Epithelial cell of prostate (primary cell): ENCODE results near the gene GPR152.
"Not testable (repeated sequence)": the region's sequence is repeated elsewhere in the genome, so short reads cannot be mapped to it uniquely, and the experiment has no call there.

ENCODE experiments used
- DNase-seq: peaks from one replicate; pipeline ENCODE4 v3.0.0-alpha.2; 2011; ENCODE audit warnings: low read depth, low spot score
- H3K27ac ChIP-seq: fragments of 450-650 bp; 2 replicates; pipeline ENCODE4 v1.5.1; 2017; ENCODE audit warnings: mild to moderate bottlenecking

GPR152 gene

DNA sequence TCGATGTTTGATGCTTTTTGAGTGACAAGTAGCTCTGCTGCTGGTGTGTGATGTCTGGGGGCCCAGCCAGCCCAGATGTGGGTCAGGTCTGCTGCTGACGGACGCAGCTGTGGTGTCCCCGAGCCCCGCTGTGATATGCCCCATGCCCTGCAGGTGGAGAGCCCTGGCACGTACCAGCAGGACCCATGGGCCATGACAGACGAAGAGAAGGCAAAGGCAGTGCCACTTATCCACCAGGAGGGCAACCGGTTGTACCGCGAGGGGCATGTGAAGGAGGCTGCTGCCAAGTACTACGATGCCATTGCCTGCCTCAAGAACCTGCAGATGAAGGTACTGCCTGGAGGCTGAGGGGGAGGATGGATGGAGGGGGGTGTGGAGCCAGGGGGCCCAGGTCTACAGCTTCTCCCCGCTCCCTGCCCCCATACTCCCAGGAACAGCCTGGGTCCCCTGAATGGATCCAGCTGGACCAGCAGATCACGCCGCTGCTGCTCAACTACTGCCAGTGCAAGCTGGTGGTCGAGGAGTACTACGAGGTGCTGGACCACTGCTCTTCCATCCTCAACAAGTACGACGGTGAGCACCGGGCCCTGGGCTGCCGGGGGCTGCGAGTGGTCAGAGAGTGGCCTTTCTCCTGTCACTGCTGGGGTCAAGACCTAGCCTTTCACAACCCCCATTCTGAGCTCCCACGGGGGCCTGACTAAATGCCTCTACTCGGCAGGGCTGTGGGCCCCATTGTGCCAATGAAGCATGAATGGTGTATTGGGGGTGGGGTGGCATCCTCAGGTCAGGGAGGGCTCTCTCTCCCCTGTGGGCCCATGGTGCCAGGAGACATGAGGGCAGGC is 37.6 kb upstream of the GPR152 start:
- DNase-seq, result no peak

DNA sequence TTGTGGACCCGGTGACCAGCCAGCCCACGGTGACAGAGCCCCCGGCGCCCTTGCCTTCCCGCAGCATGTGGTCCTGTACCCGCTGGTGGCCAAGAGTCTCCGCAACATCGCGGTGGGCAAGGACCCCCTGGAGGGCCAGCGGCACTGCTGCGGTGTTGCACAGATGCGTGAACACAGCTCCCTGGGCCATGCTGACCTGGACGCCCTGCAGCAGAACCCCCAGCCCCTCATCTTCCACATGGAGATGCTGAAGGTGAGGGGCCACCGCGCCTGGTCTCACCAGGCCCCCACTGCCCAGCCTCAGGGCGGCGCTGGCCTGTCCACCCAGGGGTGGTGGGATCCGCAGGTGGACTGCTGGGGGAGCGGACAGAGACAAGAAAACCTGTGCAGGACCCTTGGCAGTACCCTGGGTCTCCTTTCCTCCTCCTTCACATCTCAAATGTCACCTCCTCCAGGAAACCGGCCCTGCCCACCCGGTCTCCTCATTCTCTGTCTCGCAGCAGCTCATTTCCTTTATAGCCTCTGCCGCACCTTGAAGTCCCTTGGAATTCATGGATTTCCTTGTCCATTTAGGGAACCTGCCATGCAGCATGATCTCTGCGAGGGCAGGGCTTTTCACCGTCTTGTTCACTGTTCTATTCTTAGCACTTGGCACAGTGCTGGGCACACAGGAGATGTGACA is 36.8 kb upstream of the GPR152 start:
- DNase-seq, result no peak
- no peak overlapping the region for H3K27ac ChIP-seq

More for the DNA sequence above, 37.6 kb upstream of the GPR152 start:
- no peak overlapping the region for H3K27ac ChIP-seq

GRCh38 chr11:67486481-67487195 is 34.1 kb upstream of the GPR152 start:
- no peak for DNase-seq
- no peak overlapping the region for H3K27ac ChIP-seq

- not testable (repeated sequence) for H3K27ac ChIP-seq, DNase-seq
Observed at GRCh38 chr11:67485873-67486361, 33.4 kb upstream of the GPR152 start.

GRCh38 chr11:67484847-67485311 is 32.4 kb upstream of the GPR152 start:
- no peak for DNase-seq
- no peak overlapping the region for H3K27ac ChIP-seq

DNA sequence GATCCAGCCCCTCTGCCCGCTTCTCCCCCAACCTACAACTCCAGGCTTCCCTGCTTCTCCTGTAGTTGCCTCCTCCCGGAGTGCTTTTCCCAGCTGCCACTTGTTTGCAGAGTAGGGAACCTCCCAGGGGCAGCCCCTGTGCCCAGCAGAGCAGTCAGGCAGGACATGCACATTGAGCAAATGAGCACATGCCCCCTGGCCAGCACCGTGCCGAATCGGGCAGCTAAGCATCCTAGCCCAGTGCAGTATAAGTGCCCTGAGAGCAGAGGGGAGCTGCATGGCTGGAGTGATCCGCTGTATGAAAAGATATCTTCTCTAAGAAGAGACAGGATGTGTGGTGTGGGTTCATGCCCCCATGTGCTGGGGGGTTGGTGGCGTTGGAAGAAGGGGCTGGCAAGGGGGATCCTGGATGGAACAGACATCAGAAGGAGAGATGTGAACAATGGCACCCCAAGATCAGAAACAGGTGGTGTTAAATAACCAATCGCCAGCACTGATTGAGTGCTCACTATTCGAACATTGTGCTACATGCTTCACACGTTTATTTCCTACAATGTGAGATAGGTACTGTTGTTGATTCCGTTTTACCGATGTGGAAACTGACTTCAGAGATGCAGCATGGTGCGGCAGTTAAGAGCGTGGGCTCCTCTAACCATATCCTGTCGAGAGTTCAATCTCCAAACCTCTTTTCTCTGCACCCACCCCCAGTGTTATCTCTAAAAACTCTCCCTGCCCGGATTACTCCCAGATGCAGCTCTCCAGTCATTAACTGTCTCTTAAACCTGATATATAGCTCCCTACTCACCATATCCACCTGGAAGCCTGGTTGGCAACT is 31.5 kb upstream of the GPR152 start:
- no peak for DNase-seq
- no peak overlapping the region for H3K27ac ChIP-seq

- H3K27ac ChIP-seq, result peak within 1 kb of the TSS; percentile 56
- DNase-seq, result peak; percentile 86
Observed at GRCh38 chr11:67482827-67483798, 30.6 kb upstream of the GPR152 start, which contains the start of gene AIP. Gene AIP, plus strand, starts transcription at chr11:67483026. Its CDS starts 133 bp downstream, at chr11:67483159.

GRCh38 chr11:67482275-67482826 is 29.8 kb upstream of the GPR152 start:
- DNase-seq, result no peak
- peak overlapping the region; percentile 56 for H3K27ac ChIP-seq

GRCh38 chr11:67477344-67478050 is 25.0 kb upstream of the GPR152 start:
- H3K27ac ChIP-seq, result not testable (repeated sequence)

GRCh38 chr11:67476692-67477091 is 24.2 kb upstream of the GPR152 start:
- H3K27ac ChIP-seq, DNase-seq: not testable (repeated sequence)

More at GRCh38 chr11:67477344-67478050, 25.0 kb upstream of the GPR152 start:
- DNase-seq, result not testable (repeated sequence)

- DNase-seq, result no peak
- no peak overlapping the region for H3K27ac ChIP-seq
Observed at GRCh38 chr11:67472882-67473281, 20.4 kb upstream of the GPR152 start.

GRCh38 chr11:67470337-67471002 is 17.9 kb upstream of the GPR152 start:
- no peak overlapping the region for H3K27ac ChIP-seq
- no peak for DNase-seq

DNA sequence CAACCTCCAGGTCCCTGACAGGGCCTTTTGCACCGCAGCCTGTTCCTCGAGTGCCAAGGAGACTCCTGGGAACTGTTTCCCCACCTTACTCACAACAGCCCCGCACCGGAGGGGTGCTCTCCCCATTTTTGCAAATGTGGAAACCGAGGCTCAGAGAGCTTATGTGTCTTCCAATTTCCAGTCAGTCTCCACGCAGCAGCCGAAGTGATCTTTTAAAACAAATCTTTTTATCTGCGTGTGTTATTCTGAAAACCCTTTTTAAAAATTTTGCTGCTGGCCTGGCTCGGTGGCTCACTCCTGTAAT is 16.9 kb upstream of the GPR152 start:
- peak overlapping the region; percentile 87 for H3K27ac ChIP-seq
- DNase-seq, result no peak

DNA sequence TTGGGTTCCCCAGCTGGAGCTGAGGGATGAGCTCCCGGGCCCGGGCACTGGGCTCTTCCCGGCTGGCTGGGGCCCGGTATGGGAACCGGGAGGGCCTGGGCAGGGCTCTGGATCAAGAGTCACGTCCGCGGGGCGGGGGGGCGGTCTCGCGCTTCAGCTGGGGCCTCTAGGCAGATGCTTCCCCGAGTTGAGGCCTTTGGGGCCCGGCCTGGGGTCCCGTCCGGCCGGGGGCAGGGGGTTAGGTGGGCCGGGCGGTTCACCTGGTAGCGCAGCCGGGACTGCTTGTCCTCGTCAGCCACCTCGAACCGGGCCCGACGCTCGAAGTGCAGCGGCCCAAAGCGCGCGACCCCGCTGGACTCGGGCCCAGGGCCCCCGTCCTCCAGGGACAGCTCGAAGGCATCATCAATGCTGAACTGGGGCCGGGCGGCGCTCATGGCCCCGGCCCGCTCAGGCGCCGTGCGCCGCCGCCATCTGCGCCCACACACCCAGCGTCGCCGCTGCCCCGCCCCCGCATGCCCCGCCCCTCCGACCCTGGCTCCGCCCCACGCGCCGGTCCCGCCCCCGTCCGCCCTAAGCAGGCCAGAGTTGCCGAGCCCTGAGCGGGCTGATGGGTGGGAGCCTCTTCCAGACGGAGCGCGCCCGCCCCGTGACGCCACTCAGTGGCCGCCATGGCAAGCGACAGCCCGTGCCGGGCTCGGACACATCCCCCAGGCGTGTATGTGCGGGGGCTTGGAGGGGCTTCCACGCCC is 16.4 kb upstream of the GPR152 start, which contains the start of gene TMEM134:
Gene TMEM134, minus strand, starts transcription at position 493 of the 749 bp plus-strand sequence. Its CDS starts 59 bp downstream, at position 434.
- peak within 1 kb of the TSS; percentile 87 for H3K27ac ChIP-seq
- DNase-seq, result peak; percentile 43

DNA sequence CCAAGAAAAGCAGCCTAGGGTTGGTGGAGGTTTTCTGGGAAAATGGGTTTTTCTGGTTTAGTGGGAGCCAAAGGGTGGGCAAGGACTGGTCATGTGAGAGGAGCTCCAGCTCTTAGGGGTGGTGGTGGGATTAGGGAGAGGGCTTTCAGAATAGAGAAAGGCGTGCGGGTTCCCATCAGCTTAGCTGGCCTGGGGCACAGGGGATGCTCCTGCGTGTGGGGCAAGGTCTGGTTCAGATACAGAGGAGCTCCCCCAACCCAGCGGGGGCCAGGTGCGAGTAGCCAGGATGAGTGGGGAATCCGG is 15.9 kb upstream of the GPR152 start:
- peak overlapping the region; percentile 87 for H3K27ac ChIP-seq
- no peak for DNase-seq

DNA sequence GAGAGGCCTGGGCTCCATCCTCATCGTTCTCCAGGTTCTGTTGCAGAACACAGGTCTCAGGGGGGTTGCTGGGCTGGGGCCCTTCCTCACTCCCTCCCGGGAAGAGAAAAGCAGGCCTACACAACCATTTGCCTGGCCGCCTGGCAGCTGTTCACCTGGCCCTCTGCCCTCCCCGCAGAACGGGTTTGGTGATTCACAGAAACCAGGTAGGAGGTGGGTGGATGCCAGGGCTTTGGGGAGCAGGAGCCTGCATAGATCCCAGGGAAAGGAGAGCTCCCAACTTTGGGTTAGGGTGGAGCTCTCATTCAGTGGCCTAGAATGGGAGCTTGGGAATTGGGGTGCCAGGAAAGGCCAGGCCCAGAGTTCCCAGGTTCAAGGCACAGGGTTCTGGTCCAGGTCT is 15.5 kb upstream of the GPR152 start:
- peak overlapping the region; percentile 87 for H3K27ac ChIP-seq
- peak; percentile 60 for DNase-seq
